ENCODE results near the gene PTPN11.

DNA sequence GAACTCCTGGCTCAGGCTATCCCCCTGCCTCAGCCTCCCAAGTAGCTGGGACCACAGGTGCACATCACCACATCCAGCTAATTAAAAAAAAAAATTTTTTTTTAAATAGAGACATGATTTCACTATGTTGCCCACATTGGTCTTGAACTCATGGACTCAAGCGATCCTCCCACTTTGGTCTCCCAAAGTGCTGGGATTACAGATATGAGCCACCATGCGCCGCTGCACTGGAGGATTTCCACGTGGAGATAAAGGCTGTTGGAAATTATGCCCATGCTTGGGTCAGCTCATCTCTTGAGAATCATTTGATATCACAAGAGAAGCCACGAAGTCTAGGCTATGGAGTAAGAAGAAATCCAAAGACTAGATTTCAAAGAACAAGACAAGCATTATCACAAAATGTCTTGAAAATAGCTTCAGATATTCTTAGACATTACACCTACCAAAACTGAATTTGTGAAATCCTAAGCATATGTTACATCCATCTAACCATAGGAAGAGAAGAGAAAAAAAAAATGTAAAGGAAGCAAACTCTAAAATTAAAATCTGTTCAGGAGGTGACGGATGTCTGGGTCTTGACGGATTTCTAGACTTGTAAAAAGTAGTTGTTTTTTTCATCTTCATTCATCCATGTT, 99.1 kb downstream of the PTPN11 start:
- no peak for TF ChIP-seq EZH2 (IDR thresholded peaks at IDR 0.05; ENCODE audit: insufficient read depth, poor library complexity, severe bottlenecking)
- TF ChIP-seq EZH2phosphoT487 (IDR thresholded peaks at IDR 0.05; ENCODE audit: insufficient read depth, low read depth) = no peak
